Measurements from ENCODE around the gene TMEM60. TPM values are rescaled to one million over a fixed set of nuclear protein-coding genes. Genes with fewer than 3 reads are reported as not detected.

The TMEM60 gene
- total and polyA plus RNA-seq, 12 donors, result 4.7 to 15.6 (median 7.9) TPM

DNA sequence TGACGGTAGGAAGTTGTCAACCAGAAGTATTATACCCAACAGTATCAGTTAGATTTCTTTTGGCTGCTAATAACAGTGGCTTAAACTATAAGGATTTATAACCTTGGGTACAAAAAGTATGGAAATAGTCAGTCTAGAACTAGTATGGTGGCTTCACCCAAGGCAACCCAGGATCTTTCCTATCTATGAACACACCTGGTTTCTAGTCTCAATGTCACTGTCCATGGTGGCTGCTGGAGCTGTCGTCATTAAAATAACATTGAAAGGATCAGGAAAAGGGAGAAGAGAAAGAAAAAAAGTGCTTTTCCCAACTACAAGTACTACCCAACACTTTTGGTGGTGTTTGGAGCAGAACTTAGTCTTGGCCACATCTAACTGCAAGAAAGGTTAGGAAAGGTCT, 28.1 kb upstream of the TMEM60 start:
- H3K27me3 ChIP-seq, result no peaks in the 10 kb centered on the region
- TF ChIP-seq, protein P1, sequence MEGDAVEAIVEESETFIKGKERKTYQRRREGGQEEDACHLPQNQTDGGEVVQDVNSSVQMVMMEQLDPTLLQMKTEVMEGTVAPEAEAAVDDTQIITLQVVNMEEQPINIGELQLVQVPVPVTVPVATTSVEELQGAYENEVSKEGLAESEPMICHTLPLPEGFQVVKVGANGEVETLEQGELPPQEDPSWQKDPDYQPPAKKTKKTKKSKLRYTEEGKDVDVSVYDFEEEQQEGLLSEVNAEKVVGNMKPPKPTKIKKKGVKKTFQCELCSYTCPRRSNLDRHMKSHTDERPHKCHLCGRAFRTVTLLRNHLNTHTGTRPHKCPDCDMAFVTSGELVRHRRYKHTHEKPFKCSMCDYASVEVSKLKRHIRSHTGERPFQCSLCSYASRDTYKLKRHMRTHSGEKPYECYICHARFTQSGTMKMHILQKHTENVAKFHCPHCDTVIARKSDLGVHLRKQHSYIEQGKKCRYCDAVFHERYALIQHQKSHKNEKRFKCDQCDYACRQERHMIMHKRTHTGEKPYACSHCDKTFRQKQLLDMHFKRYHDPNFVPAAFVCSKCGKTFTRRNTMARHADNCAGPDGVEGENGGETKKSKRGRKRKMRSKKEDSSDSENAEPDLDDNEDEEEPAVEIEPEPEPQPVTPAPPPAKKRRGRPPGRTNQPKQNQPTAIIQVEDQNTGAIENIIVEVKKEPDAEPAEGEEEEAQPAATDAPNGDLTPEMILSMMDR (IDR thresholded peaks at IDR 0.05), result no peak
- H3K4me1 ChIP-seq, result peaks cover 0 to 26% (median 13%) of the 10 kb centered on the region in 9 donors
- H3K9me3 ChIP-seq, result peaks cover 0 to 43% (median 6%) of the 10 kb centered on the region in 11 donors
- WGBS, 2 donors, result 81 to 83% methylated on average over 2 of the region's 2 CpGs
- H3K4me3 ChIP-seq, result no peak overlapping the region
- intact Hi-C loops (cut with DNase I), result no loop called here
- no peak for ATAC-seq
- DNase-seq, result no peak
- no peaks in the 10 kb centered on the region for H3K36me3 ChIP-seq
- H3K27ac ChIP-seq, result no peak overlapping the region

DNA sequence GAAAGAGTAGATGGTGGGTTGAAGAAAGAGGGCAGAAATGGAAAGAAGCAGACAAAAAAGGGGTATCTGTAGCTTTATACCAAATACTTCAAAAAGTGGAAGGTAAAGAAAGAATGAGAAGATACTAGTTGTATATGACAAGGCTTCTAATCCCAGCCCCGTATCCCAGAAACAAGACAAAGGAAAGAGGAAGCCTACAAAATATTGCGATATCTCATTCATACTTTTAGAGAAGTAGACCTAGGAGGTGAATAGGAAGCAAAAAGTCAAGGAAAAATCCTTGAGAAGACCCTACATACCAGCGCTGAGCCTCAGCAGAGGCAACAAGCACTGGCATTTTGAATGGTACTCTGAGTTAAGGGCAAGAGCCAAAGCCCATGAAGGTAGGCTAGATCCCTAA, 26.9 kb upstream of the TMEM60 start:
- no peak overlapping the region for H3K27ac ChIP-seq
- H3K9me3 ChIP-seq, result peaks cover 0 to 55% (median 18%) of the 10 kb centered on the region in 11 donors
- TF ChIP-seq, protein P1 (IDR thresholded peaks at IDR 0.05), result no peak
- H3K27me3 ChIP-seq, result no peaks in the 10 kb centered on the region
- peaks cover 0 to 20% (median 7%) of the 10 kb centered on the region in 9 donors for H3K4me1 ChIP-seq
- ATAC-seq (no peak), DNase-seq (no peak)
- intact Hi-C loops (cut with DNase I), result no loop called here
- peaks cover 0 to 8% (median 0%) of the 10 kb centered on the region in 9 donors for H3K36me3 ChIP-seq
- 94 to 96% methylated on average over 3 of the region's 3 CpGs for WGBS, 2 donors
- no peak overlapping the region for H3K4me3 ChIP-seq

DNA sequence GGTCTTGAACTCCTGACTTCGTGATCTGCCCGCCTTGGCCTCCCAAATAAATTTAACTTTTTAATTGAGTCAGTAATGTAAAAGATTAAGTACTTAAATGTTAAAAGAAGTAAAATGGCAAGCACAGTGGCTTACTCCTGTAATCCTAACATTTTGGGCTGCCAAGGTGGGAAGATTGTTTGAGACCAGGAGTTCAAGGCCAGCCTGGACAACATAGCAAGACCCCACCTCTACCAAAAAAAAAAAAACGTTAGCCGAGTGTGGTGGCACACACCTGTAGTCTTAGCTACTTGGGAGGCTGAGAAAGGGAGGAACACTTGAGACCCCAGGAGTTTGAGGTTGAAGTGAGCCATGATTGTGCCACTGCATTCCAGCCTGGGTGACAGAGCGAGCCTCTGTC, 26.4 kb upstream of the TMEM60 start:
- Histone ChIP-seq H3K27me3 (no peaks in the 10 kb centered on the region), H3K9me3 (peaks cover 0 to 60% (median 19%) of the 10 kb centered on the region in 11 donors), H3K4me3 (no peak overlapping the region), H3K36me3 (peaks cover 0 to 13% (median 0%) of the 10 kb centered on the region in 9 donors), H3K4me1 (peaks cover 0 to 20% (median 7%) of the 10 kb centered on the region in 9 donors), H3K27ac (peak overlapping the region in 1 of 10 donors; percentile 18)
- intact Hi-C loops (cut with DNase I), result no loop called here
- WGBS, 2 donors, result 95 to 98% methylated on average over 5 of the region's 5 CpGs
- no peak for ATAC-seq
- TF ChIP-seq, protein P1 (IDR thresholded peaks at IDR 0.05), result no peak
- no peak for DNase-seq

DNA sequence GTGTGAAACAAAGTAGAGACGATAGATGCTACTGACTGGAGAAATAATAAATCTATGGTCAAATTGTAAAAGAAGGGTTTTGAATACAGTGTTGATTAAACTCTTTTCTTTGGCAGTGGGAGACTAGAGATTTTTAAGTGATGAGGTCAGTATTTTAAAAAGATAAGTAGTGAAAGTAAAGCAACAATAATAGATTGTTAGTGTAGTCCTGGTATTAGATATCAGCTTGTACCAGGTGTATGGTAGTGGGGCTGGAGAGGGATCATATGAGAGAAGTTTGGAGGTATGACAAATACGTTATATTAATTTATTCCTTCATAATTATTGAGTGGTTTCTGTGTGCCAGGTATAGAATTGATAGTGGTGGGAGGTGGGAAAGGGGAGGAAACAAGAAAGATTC, 25.6 kb upstream of the TMEM60 start:
- TF ChIP-seq, protein P1 (IDR thresholded peaks at IDR 0.05), result no peak
- 60 to 67% methylated on average over 2 of the region's 2 CpGs for WGBS, 2 donors
- Histone ChIP-seq H3K36me3 (peaks cover 0 to 15% (median 0%) of the 10 kb centered on the region in 9 donors), H3K4me1 (peaks cover 0 to 20% (median 7%) of the 10 kb centered on the region in 9 donors), H3K27me3 (no peaks in the 10 kb centered on the region), H3K4me3 (no peak overlapping the region), H3K9me3 (peaks cover 0 to 67% (median 27%) of the 10 kb centered on the region in 11 donors), H3K27ac (peak overlapping the region in 2 of 10 donors; percentile 18 to 24)
- ATAC-seq (no peak), DNase-seq (no peak)
- intact Hi-C loops (cut with DNase I), result no loop called here

Data from heart right ventricle (tissue), 16 donors.